GF-D8 (cell line): ENCODE data around the gene CPE.
A peak's percentile ranks its signal among the peaks of the same experiment; 100 is the strongest.

Experiments used
- DNase-seq: peaks from one replicate; lab custom pipeline; 2025; lab: John Stamatoyannopoulos, UW

CPE gene

DNA sequence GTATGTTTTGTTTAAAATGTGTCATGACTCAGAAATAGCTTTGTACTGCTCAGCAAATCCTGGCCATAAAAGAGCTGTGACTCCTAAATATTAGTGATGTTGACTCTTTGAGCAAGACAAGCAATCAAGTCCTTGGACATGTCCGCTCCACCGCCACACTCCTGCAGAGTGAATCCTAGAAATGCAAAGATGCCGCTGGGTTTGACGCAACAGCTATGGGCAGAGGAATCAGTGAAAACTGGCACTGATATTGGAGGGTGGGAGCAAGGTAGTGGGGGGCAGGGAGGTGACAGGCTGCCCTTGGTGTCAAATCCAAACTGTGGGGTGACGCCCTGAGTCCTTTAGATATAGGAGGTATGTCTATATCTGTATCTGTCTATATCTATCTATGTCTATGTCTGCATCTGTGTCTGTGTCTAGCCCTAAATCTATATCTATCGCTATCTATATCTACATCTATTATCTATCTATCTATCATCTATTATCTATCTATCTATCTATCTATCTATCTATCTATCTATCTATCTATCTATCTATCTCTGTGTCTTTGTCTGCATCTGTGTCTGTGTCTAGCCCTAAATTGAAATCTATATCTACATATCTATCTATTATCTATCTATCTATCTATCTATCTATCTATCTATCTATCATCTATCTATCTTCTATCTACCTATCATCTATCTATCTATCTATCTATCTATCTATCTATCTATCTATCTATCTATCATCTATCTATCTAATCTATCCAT, 129.7 kb downstream of the CPE start:
- no peak for DNase-seq

GRCh38 chr4:165512424-165512823, 133.6 kb downstream of the CPE start:
- no peak for DNase-seq

- no peak for DNase-seq
Observed at GRCh38 chr4:165514739-165515138, 135.9 kb downstream of the CPE start.

DNA sequence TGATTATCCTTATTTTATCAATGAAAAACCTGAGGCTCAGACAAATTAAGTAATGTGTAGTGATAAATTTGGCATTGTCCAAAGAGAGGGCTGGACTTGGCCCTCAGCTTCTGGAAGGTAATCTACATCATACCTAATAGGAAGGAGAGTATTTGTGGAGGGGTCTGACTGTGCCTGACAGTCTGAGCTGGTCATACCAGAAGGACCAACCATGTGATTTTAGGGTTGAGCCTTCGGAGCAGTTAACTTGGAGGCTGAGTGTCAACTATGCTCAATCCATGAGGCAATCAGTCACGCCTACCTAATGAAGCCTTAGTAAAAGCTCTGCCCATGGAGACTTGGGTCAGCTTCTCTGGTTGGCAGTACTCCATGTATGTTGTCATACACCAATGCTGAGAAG, 136.4 kb downstream of the CPE start:
- DNase-seq = no peak

- DNase-seq = no peak
Observed at GRCh38 chr4:165516281-165516833, 137.5 kb downstream of the CPE start.

DNA sequence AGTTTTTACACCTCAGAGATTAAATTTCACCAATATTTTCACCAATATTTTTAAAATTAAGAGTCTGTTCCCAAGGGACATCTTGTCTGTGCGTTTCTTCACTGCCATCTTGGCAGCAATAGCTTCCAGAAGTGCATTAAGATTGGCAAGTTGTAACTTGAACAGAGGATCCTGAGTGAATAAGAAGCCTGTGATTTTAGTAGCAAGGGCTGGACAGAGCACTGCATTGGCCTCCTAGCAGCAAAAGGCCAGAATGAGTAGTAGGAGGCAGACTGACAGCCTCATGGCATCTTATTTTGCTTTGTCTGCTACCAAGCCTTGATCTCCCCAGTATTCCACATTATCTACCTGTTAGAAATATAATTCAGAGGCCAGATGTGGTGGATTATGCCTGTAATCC, 138.4 kb downstream of the CPE start:
- no peak for DNase-seq

GRCh38 chr4:165518024-165518616, 139.3 kb downstream of the CPE start:
- no peak for DNase-seq

GRCh38 chr4:165518686-165519085, 139.9 kb downstream of the CPE start:
- DNase-seq = no peak

- DNase-seq = no peak
Observed at GRCh38 chr4:165519591-165519990, 140.8 kb downstream of the CPE start.

- no peak for DNase-seq
Observed at GRCh38 chr4:165520086-165520485, 141.3 kb downstream of the CPE start.

DNA sequence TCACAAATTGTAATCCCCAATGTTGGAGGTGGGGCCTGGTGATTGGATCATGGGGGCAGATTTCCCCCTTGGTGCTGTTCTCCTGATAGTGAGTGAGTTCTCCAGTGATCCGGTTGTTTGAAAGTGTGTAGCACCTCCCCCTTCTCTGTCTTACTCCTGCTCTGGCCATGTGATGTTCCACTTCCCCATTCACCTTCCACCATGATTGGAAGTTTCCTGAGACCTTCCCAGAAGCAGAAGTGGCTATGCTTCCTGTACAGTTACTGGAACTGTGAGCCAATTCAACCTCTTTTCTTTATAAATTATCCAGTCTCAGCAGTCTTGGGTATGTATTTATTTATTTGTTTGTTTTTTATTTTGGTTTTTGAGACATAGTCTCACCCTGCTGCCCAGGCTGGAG, 143.2 kb downstream of the CPE start:
- DNase-seq = peak; percentile 65

- no peak for DNase-seq
Observed at GRCh38 chr4:165524532-165525190, 145.9 kb downstream of the CPE start.

DNA sequence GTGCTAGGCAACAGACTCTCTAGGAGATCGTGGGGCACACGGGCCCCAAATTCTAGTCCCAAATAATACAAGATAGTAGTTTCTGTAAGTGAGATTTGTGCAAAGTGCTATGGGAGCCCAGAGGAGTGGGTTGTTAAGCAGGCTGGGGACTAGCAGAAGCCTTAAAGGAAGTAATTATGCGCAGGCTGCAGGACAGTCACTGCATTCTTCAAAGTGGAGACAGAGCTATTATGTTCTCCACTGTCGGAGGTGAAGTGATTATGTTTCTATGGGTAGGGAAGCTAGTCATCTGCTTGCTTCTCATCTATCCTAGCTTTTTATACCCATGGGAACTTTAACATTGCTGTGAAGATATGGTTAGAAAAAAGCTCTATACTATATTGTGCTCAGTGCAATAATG, 154.2 kb downstream of the CPE start:
- DNase-seq = no peak

DNA sequence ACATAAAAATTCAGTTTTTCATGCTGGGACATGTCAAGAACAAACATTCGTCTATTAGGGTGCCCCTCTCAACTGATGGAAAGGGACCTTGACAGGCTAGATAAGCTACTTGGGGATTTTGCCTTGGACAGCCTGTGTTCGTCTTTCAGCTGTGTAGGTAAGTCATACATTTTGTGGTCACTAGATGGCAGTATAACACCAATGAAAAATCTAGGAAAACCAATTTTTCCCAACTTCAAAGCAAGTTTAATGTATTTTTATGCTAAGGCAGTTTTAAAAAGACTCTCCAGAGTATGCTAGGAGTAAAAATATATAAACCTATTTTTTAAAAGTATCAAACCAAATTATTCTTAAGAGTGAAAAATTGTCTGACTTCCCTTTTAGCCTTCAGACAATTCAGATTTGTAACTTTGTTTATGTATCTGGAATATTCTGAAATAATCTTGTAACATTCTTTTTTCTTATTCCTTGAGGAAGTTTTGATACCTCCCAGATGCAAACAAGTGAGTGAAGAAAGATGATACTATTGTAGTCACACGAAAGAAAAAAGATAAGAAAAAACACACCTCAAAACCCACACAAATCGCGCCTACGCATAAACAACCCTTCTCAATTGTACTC, 158.3 kb downstream of the CPE start:
- DNase-seq = no peak

- no peak for DNase-seq
Observed at GRCh38 chr4:165539801-165540200, 161.0 kb downstream of the CPE start.

GRCh38 chr4:165540206-165540830, 161.5 kb downstream of the CPE start:
- DNase-seq = no peak

DNA sequence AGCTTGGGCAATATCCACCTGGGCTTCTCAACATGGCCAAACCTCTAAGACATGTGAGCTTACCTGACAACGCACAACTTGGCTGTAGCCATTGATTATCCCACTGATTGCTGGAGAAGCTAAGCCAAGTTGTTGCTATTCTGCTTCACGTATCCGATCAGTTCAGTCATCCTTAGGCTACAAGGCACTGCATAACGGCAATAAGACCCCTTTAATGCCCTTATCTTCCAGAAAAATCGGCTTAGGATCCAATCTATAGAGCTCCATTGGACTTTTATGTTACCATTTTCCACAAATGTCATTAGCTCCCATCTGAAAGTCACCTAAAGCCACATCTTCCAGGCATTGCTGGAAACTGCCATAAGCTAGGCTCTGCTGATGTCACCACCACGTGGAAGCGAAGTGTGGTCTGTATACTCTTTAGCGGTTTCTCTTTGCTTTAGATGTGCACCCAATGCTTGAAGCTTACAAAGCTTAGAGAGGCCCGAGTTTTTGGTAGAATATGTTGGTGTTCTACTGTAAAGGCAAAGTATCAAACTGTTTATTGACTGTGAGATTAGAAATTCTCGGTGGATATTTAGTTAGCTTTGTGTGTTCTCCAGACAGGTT, 163.1 kb downstream of the CPE start:
- no peak for DNase-seq

- DNase-seq = no peak
Observed at GRCh38 chr4:165542476-165542875, 163.7 kb downstream of the CPE start.
